A673 (cell line): ENCODE results near the gene SEC23A. TPM values are rescaled to one million over a fixed set of nuclear protein-coding genes. Genes with fewer than 3 reads are reported as not detected.
"Not testable (repeated sequence)": the region's sequence is repeated elsewhere in the genome, so short reads cannot be mapped to it uniquely, and the experiment has no call there.

Experiments used
- BruUV-seq: library from RNA; stranded (reverse); fragments of 400-500 nt; replicated peaks from 2 replicates; lab custom pipeline; 2021; lab: Mats Ljungman, UMichigan
- CTCF ChIA-PET: fragments of 300-600 bp; sonication (Branson Sonifier 250); formaldehyde crosslinking; loops from one replicate; lab custom pipeline; 2022; ENCODE audit warnings: antibody characterized with exemption; lab: Charles Lee
- POLR2A ChIA-PET: fragments of 300-600 bp; sonication (Branson Sonifier 250); formaldehyde crosslinking; loops from one replicate; lab custom pipeline; 2022; ENCODE audit warnings: antibody characterized with exemption; ENCODE audit not compliant: low non-redundant PET; lab: Charles Lee
- DNase-seq: peaks from one replicate; pipeline ENCODE4 v3.0.0-alpha.2; 2015; ENCODE audit warnings: low spot score
- H3K27ac ChIP-seq: fragments of 200-600 bp; sonication (generic); 2 replicates; pipeline ENCODE4 v1.5.1; 2016; ENCODE audit warnings: mixed run types, low read depth, mild to moderate bottlenecking, mixed read lengths, antibody characterized with exemption, low read length; ENCODE audit not compliant: poor library complexity, severe bottlenecking
- H3K27me3 ChIP-seq: fragments of 200-600 bp; sonication (generic); replicated peaks from 2 replicates; pipeline ENCODE4 v1.6.1; 2017; ENCODE audit warnings: mixed run types, low read depth, mild to moderate bottlenecking, mixed read lengths, antibody characterized with exemption, low read length; ENCODE audit not compliant: insufficient read depth, poor library complexity
- H3K36me3 ChIP-seq: fragments of 200-600 bp; sonication (generic); 2 replicates; pipeline ENCODE4 v1.6.1; 2016; ENCODE audit warnings: mixed run types, mild to moderate bottlenecking, mixed read lengths, antibody characterized with exemption, low read length; ENCODE audit not compliant: insufficient read depth, poor library complexity, severe bottlenecking
- H3K4me1 ChIP-seq: fragments of 200-600 bp; sonication (generic); 2 replicates; pipeline ENCODE4 v1.6.1; 2017; ENCODE audit warnings: mixed run types, mild to moderate bottlenecking, mixed read lengths, antibody characterized with exemption, low read length; ENCODE audit not compliant: insufficient read depth, poor library complexity, severe bottlenecking
- H3K4me3 ChIP-seq: fragments of 200-600 bp; sonication (generic); 2 replicates; pipeline ENCODE4 v1.5.1; 2016; ENCODE audit warnings: low read depth, mixed run types, mild to moderate bottlenecking, mixed read lengths, low read length; ENCODE audit not compliant: poor library complexity, severe bottlenecking
- H3K9me3 ChIP-seq: fragments of 200-600 bp; sonication (generic); 2 replicates; pipeline ENCODE4 v1.6.1; 2016; ENCODE audit warnings: mixed run types, low read depth, mild to moderate bottlenecking, mixed read lengths, antibody characterized with exemption, low read length; ENCODE audit not compliant: poor library complexity, severe bottlenecking
- CTCF ChIP-seq: fragments of 300-800, 200-600 bp; sonication (generic); conservative IDR thresholded peaks from 2 replicates; pipeline ENCODE4 v1.5.1; 2017; ENCODE audit warnings: low read depth, mild to moderate bottlenecking, antibody characterized with exemption, low read length, moderate library complexity, mixed read lengths
- EZH2 ChIP-seq: fragments of 200-600 bp; sonication (generic); IDR thresholded peaks from 2 replicates; pipeline ENCODE4 v1.6.1; 2017; ENCODE audit warnings: borderline replicate concordance, low read depth, mild to moderate bottlenecking, mixed read lengths, antibody characterized with exemption, low read length; ENCODE audit not compliant: poor library complexity, severe bottlenecking
- intact Hi-C: fragments of 100-400 bp; cut with micrococcal nuclease; formaldehyde crosslinking; loops from one replicate; pipeline ENCODE4 v1.10.0; 2022; ENCODE audit not compliant: unreplicated experiment
- total RNA-seq: library from RNA; stranded (reverse); gene quantifications from 2 replicates; pipeline ENCODE4 v1.2.3, GENCODE V29; 2021

SEC23A gene
- total RNA-seq, 1 experiment from 2014 or later = 61.9 TPM

GRCh38 chr14:39108791-39109190, 5.8 kb upstream of the SEC23A start:
- Histone ChIP-seq H3K4me3 (no peak overlapping the region), H3K9me3 (no peaks in the 10 kb centered on the region), H3K27ac (no peak overlapping the region), H3K36me3 (no peaks in the 10 kb centered on the region), H3K4me1 (peaks cover 3% of the 10 kb centered on the region), H3K27me3 (no peaks in the 10 kb centered on the region)
- no peak for DNase-seq
- TF ChIP-seq CTCF = no peak
- no peak for TF ChIP-seq EZH2
- intact Hi-C loops = loop anchor here (2.0 kb wide), 1 partner anchor 318 kb away; no protein-coding TSS in a partner anchor
- POLR2A ChIA-PET = no interaction called here
- no TSS peak for BruUV-seq
- CTCF ChIA-PET = no interaction called here

- ChIA-PET CTCF (no interaction called here), POLR2A (no interaction called here)
- BruUV-seq = no TSS peak
- no peak overlapping the region for H3K27ac ChIP-seq
- intact Hi-C loops = loop anchor here (1.0 kb wide), 1 partner anchor 261 kb away; no protein-coding TSS in a partner anchor
- DNase-seq = peak; percentile 48
- no peaks in the 10 kb centered on the region for H3K27me3 ChIP-seq
- H3K36me3 ChIP-seq = no peaks in the 10 kb centered on the region
- no peaks in the 10 kb centered on the region for H3K4me1 ChIP-seq
- TF ChIP-seq EZH2 = no peak
- TF ChIP-seq CTCF = peak; percentile 65
- H3K4me3 ChIP-seq = no peak overlapping the region
- no peaks in the 10 kb centered on the region for H3K9me3 ChIP-seq
Measured at GRCh38 chr14:39107591-39107996, 4.6 kb upstream of the SEC23A start.

- DNase-seq, H3K4me1 ChIP-seq, H3K27me3 ChIP-seq, H3K9me3 ChIP-seq, H3K36me3 ChIP-seq, POLR2A ChIA-PET, BruUV-seq, intact Hi-C loops: not testable (repeated sequence)
- CTCF ChIA-PET = interaction anchor here (0.5 kb wide), 1 partner anchor 260 kb away, joined by 3 read pairs; no protein-coding TSS in a partner anchor
- peak overlapping the region; percentile 92 for H3K27ac ChIP-seq
- H3K4me3 ChIP-seq = peak overlapping the region; percentile 73
Measured at GRCh38 chr14:39104078-39104801, 1.2 kb upstream of the SEC23A start.
